Endothelial cell of umbilical vein (primary cell): Measurements from ENCODE around the gene NPM3. TPM values are rescaled to one million over a fixed set of nuclear protein-coding genes. Genes with fewer than 3 reads are reported as not detected.

Experiments used
- BruUV-seq: library from RNA; stranded (reverse); fragments of 400-500 nt; replicated peaks from 2 replicates; lab custom pipeline; 2021; lab: Mats Ljungman, UMichigan
- CTCF ChIA-PET: fragments of 300-600, 350-600 bp; sonication (Branson Sonifier 250); formaldehyde crosslinking; loops from one replicate; lab custom pipeline; 2021; ENCODE audit warnings: antibody characterized with exemption, inconsistent platforms; lab: Charles Lee
- POLR2A ChIA-PET: fragments of 300-600, 350-600 bp; sonication (Branson Sonifier 250); formaldehyde crosslinking; loops from one replicate; lab custom pipeline; 2021; ENCODE audit warnings: antibody characterized with exemption, inconsistent platforms; lab: Charles Lee
- DNase-seq: peaks from one replicate; pipeline ENCODE4 v3.0.0-alpha.2; 2011; ENCODE audit warnings: low read depth, low spot score
- FAIRE-seq: peaks from 2 replicates; lab custom pipeline; 2011; peaks lifted over from hg19 to GRCh38; lab: Jason Lieb, UNC
- H2AFZ ChIP-seq: 2 replicates; pipeline ENCODE4 v1.6.0; 2012; ENCODE audit warnings: low read depth, low read length, control low read depth, inconsistent platforms
- H3K27ac ChIP-seq: 2 replicates; pipeline ENCODE4 v1.5.1; 2011; ENCODE audit warnings: low read depth, mild to moderate bottlenecking, control low read depth, low read length, moderate library complexity; ENCODE audit not compliant: insufficient read depth
- H3K27me3 ChIP-seq, 2 experiments: 2 replicates each; pipeline versions ENCODE4 v1.6.0 to v1.6.1; 2011; ENCODE audit warnings: low read length in 2 of 2, mixed read lengths in 1 of 2; ENCODE audit not compliant: control insufficient read depth in 2 of 2, insufficient read depth in 2 of 2
- H3K36me3 ChIP-seq, 2 experiments: 2 replicates in 1 of 2; 3 replicates in 1 of 2; pipeline ENCODE4 v1.5.1; 2011; ENCODE audit warnings: low read length in 2 of 2, mild to moderate bottlenecking in 1 of 2, moderate library complexity in 1 of 2; ENCODE audit not compliant: control insufficient read depth in 2 of 2, insufficient read depth in 2 of 2; ENCODE audit errors: extremely low read depth in 1 of 2
- H3K4me1 ChIP-seq: 3 replicates; pipeline ENCODE4 v1.5.1; 2011; ENCODE audit warnings: mild to moderate bottlenecking, low read length; ENCODE audit not compliant: control insufficient read depth, insufficient read depth; ENCODE audit errors: extremely low read depth
- H3K4me2 ChIP-seq: 2 replicates; pipeline ENCODE4 v1.6.1; 2011; ENCODE audit warnings: low read length, control low read depth, mixed read lengths; ENCODE audit not compliant: insufficient read depth
- H3K4me3 ChIP-seq, 3 experiments: fragments of 200-600 bp in 1 of 3; sonication (generic), shearing (Covaris generic) in 1 of 3; replicated peaks in 1 of 3; 2 replicates each; pipeline ENCODE4 v1.5.1; 2011 to 2016; ENCODE audit warnings: control low read depth in 3 of 3, low read length in 3 of 3, mild to moderate bottlenecking in 2 of 3, inconsistent platforms in 1 of 3, low read depth in 1 of 3, moderate library complexity in 1 of 3; ENCODE audit not compliant: insufficient read depth in 1 of 3
- H3K79me2 ChIP-seq: 2 replicates; pipeline ENCODE4 v1.6.0; 2012; ENCODE audit warnings: low read length, inconsistent platforms; ENCODE audit not compliant: control insufficient read depth, insufficient read depth
- H3K9ac ChIP-seq: replicated peaks from 2 replicates; pipeline ENCODE3; 2011; ENCODE audit warnings: low read length, control low read depth; ENCODE audit not compliant: insufficient read depth; ENCODE audit errors: extremely low read depth
- H3K9me1 ChIP-seq: replicated peaks from 3 replicates; pipeline ENCODE4 v1.6.0; 2011; ENCODE audit warnings: mild to moderate bottlenecking, low read length; ENCODE audit not compliant: control insufficient read depth, insufficient read depth; ENCODE audit errors: extremely low read depth
- H3K9me3 ChIP-seq: replicated peaks from 2 replicates; pipeline ENCODE4 v1.5.1; 2012; ENCODE audit warnings: low read length, inconsistent platforms; ENCODE audit not compliant: control insufficient read depth, insufficient read depth
- H4K20me1 ChIP-seq: replicated peaks from 2 replicates; pipeline ENCODE3; 2011; ENCODE audit warnings: mild to moderate bottlenecking, low read length; ENCODE audit not compliant: control insufficient read depth, insufficient read depth; ENCODE audit errors: extremely low read depth
- EZH2 ChIP-seq: IDR thresholded peaks from 2 replicates; pipeline ENCODE4 v1.6.1; 2012; ENCODE audit warnings: borderline replicate concordance, low read depth, mild to moderate bottlenecking, moderate library complexity, low read length, inconsistent platforms; ENCODE audit not compliant: severe bottlenecking
- FOS ChIP-seq: IDR thresholded peaks from 2 replicates; pipeline ENCODE4 v1.6.1; 2011; ENCODE audit warnings: mild to moderate bottlenecking, low read length, moderate library complexity, borderline replicate concordance; ENCODE audit not compliant: insufficient read depth
- GATA2 ChIP-seq: IDR thresholded peaks from 2 replicates; pipeline ENCODE4 v1.7.0; 2011; ENCODE audit warnings: low read depth, mild to moderate bottlenecking, moderate library complexity, mixed read lengths, low read length; ENCODE audit not compliant: insufficient read length, insufficient read depth
- JUN ChIP-seq: IDR thresholded peaks from 2 replicates; pipeline ENCODE4 v1.6.1; 2011; ENCODE audit warnings: borderline replicate concordance, low read depth; ENCODE audit not compliant: insufficient read length, insufficient read depth
- MYC ChIP-seq: IDR thresholded peaks from one replicate; pipeline ENCODE4 v1.6.1; 2011; ENCODE audit warnings: mild to moderate bottlenecking, low read depth, low read length
- POLR2A ChIP-seq: IDR thresholded peaks from 2 replicates; pipeline ENCODE4 v1.6.1; 2012; ENCODE audit warnings: low read depth, mild to moderate bottlenecking, control low read depth, low read length
- POLR2AphosphoS5 ChIP-seq: IDR thresholded peaks from 2 replicates; pipeline ENCODE4 v1.6.1; 2012; ENCODE audit warnings: low read depth, mild to moderate bottlenecking, control low read depth, low read length, moderate library complexity; ENCODE audit not compliant: insufficient read depth
- dilution Hi-C: fragments of 300-500 bp; cut with MboI; formaldehyde crosslinking; loops from one replicate; pipeline ENCODE4 v1.15.0; 2019; ENCODE audit warnings: low sequenced_read_pairs; ENCODE audit not compliant: extremely low pct_ligation_motif_present
- intact Hi-C: fragments of 100-400 bp; cut with micrococcal nuclease; formaldehyde crosslinking; loops from one replicate; pipeline ENCODE4 v1.10.0; 2022
- polyA plus RNA-seq, 4 experiments: library from polyadenylated mRNA; depleted of rRNA in 3 of 4; stranded (reverse) in 3 of 4; unstranded in 1 of 4; fragments of >200 nt; gene quantifications; 2 replicates each; pipeline versions ENCODE4 v1.2.1 to v1.2.3, GENCODE V29; 2011 to 2012; ENCODE audit warnings: missing spikeins in 1 of 4
- total RNA-seq: library from RNA; stranded (reverse); gene quantifications from 2 replicates; pipeline ENCODE4 v1.2.3, GENCODE V29; 2021
- TF ChIP-seq, protein P1 (sequence below): IDR thresholded peaks from 2 replicates; pipeline ENCODE4 v1.6.1; 2011; ENCODE audit not compliant: insufficient read depth, insufficient read length
- TF ChIP-seq, protein P2 (sequence below), 2 donors: IDR thresholded peaks; 1 replicate in 1 of 2; 2 replicates in 1 of 2; pipeline ENCODE4 v1.5.1; 2011; ENCODE audit warnings: low read length in 2 of 2, mild to moderate bottlenecking in 2 of 2, moderate library complexity in 2 of 2, control low read depth in 1 of 2, inconsistent platforms in 1 of 2, low read depth in 1 of 2; ENCODE audit not compliant: insufficient read depth in 1 of 2; ENCODE audit errors: extremely low read depth in 1 of 2

NPM3 gene
- total and polyA plus RNA-seq, 2 donors (not counting 3 experiments of a cell fraction or from before 2014, with no cell fraction given), result 55.4 to 71.3 TPM

DNA sequence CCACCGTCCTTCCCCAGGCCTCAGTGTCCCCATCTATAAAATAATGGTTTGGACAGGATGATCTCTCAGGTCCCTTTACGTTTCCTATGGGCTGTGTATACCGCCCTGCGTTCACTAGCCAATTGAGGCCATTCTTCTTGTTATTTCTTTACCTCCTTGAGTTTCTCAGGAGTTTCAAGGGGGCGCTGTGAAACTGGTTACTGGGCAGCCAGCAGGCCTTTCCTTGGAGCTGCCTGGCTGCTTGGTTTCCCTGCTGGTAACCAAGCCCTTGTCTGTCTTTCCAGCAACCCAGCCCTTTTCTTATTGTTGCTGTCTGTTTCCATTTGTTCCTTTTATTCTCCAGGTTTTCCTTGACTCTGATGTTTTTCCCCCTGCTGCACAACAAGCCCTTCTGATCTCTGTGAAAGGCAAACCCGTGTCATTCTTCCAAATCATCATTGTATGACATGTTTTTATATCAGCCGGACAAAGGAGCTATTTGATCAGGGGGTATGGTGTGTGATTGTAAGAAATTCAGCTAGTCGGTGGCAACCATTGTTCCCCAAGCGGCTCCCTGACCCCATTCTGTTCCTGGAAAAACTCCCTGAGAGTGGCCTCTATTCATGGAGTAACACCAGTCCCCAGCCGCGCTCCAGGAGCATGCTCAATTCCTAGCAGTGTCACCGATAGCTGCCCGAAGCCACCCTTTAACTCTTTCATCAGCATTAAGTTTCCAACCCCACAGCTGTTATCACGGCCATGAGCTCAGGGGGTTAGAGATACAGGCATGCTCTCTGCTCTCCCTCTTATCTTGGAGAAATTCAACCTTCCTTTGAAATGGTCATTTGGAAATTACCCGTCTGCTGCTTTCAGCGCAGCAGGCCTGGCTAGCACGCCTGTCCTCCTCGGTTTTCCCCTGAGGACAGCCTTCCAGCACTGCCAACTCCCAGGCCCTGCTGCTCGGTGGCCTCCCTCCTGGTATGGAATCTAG is 33.9 kb downstream of the NPM3 start:
- CTCF ChIA-PET, result no interaction called here
- BruUV-seq, result no TSS peak
- intact Hi-C loops, result no loop called here

More for the DNA sequence above, 33.9 kb downstream of the NPM3 start:
- H3K9ac ChIP-seq, result no peak overlapping the region
- no peaks in the 10 kb centered on the region for H3K79me2 ChIP-seq
- no peaks in the 10 kb centered on the region for H3K9me1 ChIP-seq
- FAIRE-seq (no peak), DNase-seq (no peak)
- no peaks in the 10 kb centered on the region for H3K4me1 ChIP-seq
- no peak overlapping the region for H2AFZ ChIP-seq
- H3K27me3 ChIP-seq, result peaks cover 4 to 15% of the 10 kb centered on the region in 2 experiments
- no peak overlapping the region for H3K27ac ChIP-seq
- POLR2A ChIA-PET, result no interaction called here
- TF ChIP-seq MYC (no peak), POLR2A (no peak), POLR2AphosphoS5 (no peak), GATA2 (no peak), FOS (no peak), EZH2 (no peak), JUN (no peak)
- TF ChIP-seq, protein P1, sequence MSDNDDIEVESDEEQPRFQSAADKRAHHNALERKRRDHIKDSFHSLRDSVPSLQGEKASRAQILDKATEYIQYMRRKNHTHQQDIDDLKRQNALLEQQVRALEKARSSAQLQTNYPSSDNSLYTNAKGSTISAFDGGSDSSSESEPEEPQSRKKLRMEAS, result no peak
- TF ChIP-seq, protein P2, sequence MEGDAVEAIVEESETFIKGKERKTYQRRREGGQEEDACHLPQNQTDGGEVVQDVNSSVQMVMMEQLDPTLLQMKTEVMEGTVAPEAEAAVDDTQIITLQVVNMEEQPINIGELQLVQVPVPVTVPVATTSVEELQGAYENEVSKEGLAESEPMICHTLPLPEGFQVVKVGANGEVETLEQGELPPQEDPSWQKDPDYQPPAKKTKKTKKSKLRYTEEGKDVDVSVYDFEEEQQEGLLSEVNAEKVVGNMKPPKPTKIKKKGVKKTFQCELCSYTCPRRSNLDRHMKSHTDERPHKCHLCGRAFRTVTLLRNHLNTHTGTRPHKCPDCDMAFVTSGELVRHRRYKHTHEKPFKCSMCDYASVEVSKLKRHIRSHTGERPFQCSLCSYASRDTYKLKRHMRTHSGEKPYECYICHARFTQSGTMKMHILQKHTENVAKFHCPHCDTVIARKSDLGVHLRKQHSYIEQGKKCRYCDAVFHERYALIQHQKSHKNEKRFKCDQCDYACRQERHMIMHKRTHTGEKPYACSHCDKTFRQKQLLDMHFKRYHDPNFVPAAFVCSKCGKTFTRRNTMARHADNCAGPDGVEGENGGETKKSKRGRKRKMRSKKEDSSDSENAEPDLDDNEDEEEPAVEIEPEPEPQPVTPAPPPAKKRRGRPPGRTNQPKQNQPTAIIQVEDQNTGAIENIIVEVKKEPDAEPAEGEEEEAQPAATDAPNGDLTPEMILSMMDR (IDR thresholded peaks at IDR 0.05; ENCODE audit: extremely low read depth in 1 of 2, insufficient read depth in 1 of 2, low read depth in 1 of 2, low read length in 2 of 2), result no peak
- H3K36me3 ChIP-seq, result no peaks in the 10 kb centered on the region
- no peaks in the 10 kb centered on the region for H4K20me1 ChIP-seq
- H3K4me3 ChIP-seq, result no peak overlapping the region
- H3K9me3 ChIP-seq, result no peaks in the 10 kb centered on the region
- no peak overlapping the region for H3K4me2 ChIP-seq
- dilution Hi-C loops, result no loop called here
